SU-DHL-6 (cell line): ENCODE data around the gene BEAN1.

Experiments used
- CTCF ChIP-seq: fragments of 200-600 bp; sonication (generic); IDR thresholded peaks from one replicate; pipeline ENCODE4 v1.5.1; 2017; ENCODE audit warnings: antibody characterized with exemption, mild to moderate bottlenecking, low read length, moderate library complexity; ENCODE audit not compliant: insufficient read depth, poor library complexity, severe bottlenecking
- EZH2phosphoT487 ChIP-seq: fragments of 200-600 bp; sonication (generic), shearing (Covaris generic); conservative IDR thresholded peaks from 2 replicates; pipeline ENCODE4 v1.6.1; 2018; ENCODE audit warnings: mild to moderate bottlenecking, antibody characterized with exemption, low read length, moderate library complexity, mixed read lengths

DNA sequence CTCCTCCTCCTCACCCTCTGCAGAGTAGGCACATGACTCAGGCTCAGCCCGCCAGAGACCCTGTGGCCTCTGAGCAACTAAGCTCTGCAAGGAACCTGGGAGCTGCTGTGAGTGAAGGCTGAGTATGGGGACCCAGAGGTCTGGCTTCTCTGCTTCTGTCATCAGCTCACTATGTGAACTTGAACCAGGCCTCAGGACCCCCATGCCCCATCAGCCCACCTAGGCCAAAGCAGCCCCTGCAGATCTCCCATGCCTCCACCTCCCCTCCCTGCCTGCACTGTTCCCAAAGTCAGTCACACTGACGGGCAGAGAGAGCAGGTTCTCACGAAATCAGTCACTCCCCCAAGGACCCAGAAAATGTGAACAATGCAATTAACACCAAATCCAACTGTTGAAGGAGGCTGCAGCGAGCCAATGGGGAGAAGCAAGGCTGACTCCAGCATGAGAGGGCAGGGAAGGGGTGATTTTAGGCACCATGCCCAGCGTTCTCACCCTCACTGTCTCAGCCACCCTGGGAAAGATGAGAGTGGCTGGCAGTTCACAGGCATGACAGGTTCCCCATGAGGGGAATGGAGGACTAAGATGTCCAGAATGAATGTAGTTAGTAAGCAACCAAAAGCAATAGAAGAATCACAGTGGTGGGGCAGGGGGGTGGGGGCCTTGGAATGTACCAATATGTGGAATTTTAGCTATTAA is 60.6 kb downstream of the BEAN1 start:
- TF ChIP-seq CTCF (no peak), EZH2phosphoT487 (no peak)
